ENCODE data around the gene CEP112.

GRCh38 chr17:65644545-65644944 is 547.4 kb downstream of the CEP112 start:
- TF ChIP-seq POLR2A (IDR thresholded peaks at IDR 0.05; ENCODE audit: low read length) (no peak), GATA1 (IDR thresholded peaks at IDR 0.05; ENCODE audit: low read depth, low read length) (no peak)

Measured in erythroblast (primary cell).